Renal cortex interstitium (tissue), 11 donors: ENCODE data around the gene KRT73. TPM values are rescaled to one million over a fixed set of nuclear protein-coding genes. Genes with fewer than 3 reads are reported as not detected.
"Not testable (repeated sequence)": the region's sequence is repeated elsewhere in the genome, so short reads cannot be mapped to it uniquely, and the experiment has no call there.

ENCODE experiments used
- DNase-seq, 11 donors: peaks; one replicate each; pipeline ENCODE4 v3.0.0-alpha.2; 2013; ENCODE audit warnings: low read depth in 9 of 11, low spot score in 4 of 11; ENCODE audit errors: extremely low read depth in 1 of 11
- polyA plus RNA-seq, 3 donors: library from polyadenylated mRNA; unstranded; fragments of 120-200 nt; gene quantifications; one replicate each; pipeline ENCODE4 v1.2.1, GENCODE V29; 2013; ENCODE audit not compliant: insufficient read length in 3 of 3

KRT73 gene
- polyA plus RNA-seq, 3 donors = 0.04 TPM; not detected in 2

GRCh38 chr12:52606581-52607218, 11.7 kb downstream of the KRT73 start:
- DNase-seq = no peak

- no peak for DNase-seq
These were observed 12.3 kb downstream of the KRT73 start for GRCh38 chr12:52606096-52606495.

GRCh38 chr12:52605542-52605941, 12.8 kb downstream of the KRT73 start:
- DNase-seq = no peak

GRCh38 chr12:52604859-52605258, 13.5 kb downstream of the KRT73 start:
- DNase-seq = no peak

- DNase-seq = no peak
These were observed 15.0 kb downstream of the KRT73 start for GRCh38 chr12:52603314-52603713.

GRCh38 chr12:52602552-52602951, 15.8 kb downstream of the KRT73 start:
- DNase-seq = no peak

- no peak for DNase-seq
These were observed 16.7 kb downstream of the KRT73 start for GRCh38 chr12:52601671-52602070.

- no peak for DNase-seq
These were observed 17.3 kb downstream of the KRT73 start, which contains the start of gene KRT72 for GRCh38 chr12:52600941-52601481. TSS of gene KRT72 (minus strand) at chr12:52601463. CDS start at chr12:52601452, 11 bp downstream.

- no peak for DNase-seq
These were observed 17.9 kb downstream of the KRT73 start for GRCh38 chr12:52600475-52600874.

GRCh38 chr12:52600071-52600470, 18.3 kb downstream of the KRT73 start:
- no peak for DNase-seq

GRCh38 chr12:52598966-52599365, 19.4 kb downstream of the KRT73 start:
- no peak for DNase-seq

GRCh38 chr12:52594237-52594636, 24.1 kb downstream of the KRT73 start:
- DNase-seq = not testable (repeated sequence)

GRCh38 chr12:52591521-52591920, 26.8 kb downstream of the KRT73 start:
- DNase-seq = no peak

- no peak for DNase-seq
These were observed 28.3 kb downstream of the KRT73 start for GRCh38 chr12:52590021-52590420.

GRCh38 chr12:52587563-52587962, 30.8 kb downstream of the KRT73 start:
- no peak for DNase-seq

GRCh38 chr12:52585946-52586345, 32.4 kb downstream of the KRT73 start:
- DNase-seq = no peak

- DNase-seq = no peak
These were observed 33.3 kb downstream of the KRT73 start for GRCh38 chr12:52585066-52585465.

GRCh38 chr12:52584156-52584682, 34.1 kb downstream of the KRT73 start:
- no peak for DNase-seq

GRCh38 chr12:52582971-52583456, 35.3 kb downstream of the KRT73 start:
- DNase-seq = peak; percentile 15 to 54 (median 38)

- DNase-seq = no peak
These were observed 35.9 kb downstream of the KRT73 start for GRCh38 chr12:52582486-52582885.

- no peak for DNase-seq
These were observed 36.9 kb downstream of the KRT73 start for GRCh38 chr12:52581481-52581880.
